Germinal center (tissue), 1 donor: ENCODE results near the gene SHQ1.
"Not testable (repeated sequence)": the region's sequence is repeated elsewhere in the genome, so short reads cannot be mapped to it uniquely, and the experiment has no call there.

ENCODE experiments used
- DNase-seq: peaks from one replicate; pipeline ENCODE4 v3.0.0; 2012; ENCODE audit warnings: mixed read lengths, low spot score

The SHQ1 gene

DNA sequence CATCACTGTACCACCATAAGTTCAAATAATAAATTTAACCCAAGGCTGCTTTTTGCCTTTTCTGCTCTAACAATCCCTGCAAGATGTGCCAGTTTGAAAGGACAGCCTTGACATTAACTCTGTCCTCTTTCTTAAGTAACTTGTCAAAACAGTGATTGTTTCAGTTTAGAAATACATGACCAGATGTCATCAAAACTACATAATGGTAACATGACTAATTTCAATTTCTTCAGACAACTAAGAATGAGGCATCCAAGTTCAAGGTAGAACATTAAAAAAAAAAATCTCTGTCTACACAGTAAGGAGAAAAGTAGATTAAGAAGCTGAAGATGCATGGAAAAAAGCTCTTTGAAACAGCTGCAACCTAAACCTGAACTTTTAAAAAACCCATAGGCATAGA lies 47.4 kb downstream of the SHQ1 start:
- no peak for DNase-seq

DNA sequence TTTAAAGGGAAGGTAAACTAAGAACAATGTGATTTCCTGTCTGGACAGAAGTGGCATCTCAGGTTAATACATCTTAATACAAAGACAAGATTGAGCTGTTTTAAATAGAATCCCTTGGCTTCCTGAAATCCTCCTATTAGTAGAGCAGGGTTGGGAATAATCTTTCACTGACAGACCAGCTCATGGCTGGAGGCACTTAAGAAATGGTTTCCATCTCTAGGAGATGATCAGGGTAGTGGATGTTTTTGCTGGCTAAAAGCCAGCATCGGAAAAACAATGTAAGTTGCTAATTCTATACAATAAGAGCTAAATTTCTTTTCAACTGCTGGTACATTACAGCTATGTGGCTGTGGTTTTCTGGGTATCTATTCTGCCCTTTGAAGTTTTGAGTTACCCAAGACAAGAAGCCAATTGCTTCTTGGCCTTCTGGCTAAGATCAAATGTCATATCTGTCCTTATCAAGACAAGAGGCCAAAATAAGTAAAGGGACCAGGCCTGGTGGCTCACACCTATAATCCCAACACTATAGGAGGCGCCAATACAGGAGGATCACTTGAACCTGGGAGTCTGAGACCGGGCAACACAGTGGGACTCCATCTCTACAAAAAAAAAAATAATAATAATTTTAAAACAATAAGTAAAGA lies 49.6 kb downstream of the SHQ1 start:
- no peak for DNase-seq

DNA sequence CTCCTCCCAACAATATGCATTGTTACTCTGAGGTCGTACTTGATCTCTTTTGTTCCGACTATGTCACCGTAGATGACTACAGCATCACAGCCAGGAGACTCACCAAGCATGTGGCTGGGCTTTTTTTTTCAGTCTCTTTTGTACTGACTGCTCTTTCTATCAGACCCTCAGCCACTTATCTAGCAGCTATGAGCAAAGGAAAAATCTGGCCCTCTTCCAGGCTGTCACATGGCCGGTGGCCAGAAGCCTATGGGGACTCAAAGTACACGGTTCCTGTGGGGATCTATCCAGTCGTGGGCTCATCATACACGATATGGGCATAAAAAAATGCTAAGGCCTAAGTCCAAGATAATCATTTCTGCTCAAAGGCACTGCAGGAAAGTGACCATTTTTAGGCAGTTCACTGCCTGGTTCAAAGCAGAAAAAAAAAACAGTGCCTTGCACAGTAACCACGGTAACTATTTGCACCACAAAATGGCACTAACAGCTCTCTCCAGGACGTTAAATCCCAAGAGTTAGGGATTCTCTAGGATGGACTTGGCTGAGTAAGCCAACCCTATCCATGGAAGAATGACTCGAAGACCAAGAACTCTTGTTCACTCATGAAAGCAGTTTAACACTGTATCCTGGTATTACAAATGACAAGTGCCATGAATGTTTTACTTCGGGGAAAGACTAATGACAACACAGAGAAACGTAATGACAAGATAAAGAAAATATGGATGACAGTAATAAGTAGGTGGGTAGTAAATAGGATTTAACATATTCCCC lies 50.3 kb downstream of the SHQ1 start:
- no peak for DNase-seq

DNA sequence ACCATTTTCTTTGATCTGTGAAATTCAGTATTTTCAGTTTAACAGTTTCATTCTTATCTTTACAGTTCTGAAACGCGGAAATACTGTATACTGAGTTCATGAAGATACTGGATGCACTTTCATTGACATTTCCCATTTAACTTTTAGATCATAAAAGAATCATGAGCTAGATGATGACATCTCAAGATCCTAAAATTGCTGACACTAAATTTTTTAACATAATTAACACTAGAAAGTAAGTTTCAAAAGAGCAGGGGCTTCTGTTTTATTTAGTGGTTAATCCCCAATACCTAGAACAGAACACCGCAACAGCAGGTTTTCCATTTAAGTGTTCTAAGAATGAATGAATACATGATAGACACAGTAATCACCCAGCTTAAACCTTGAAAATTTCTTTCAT lies 54.2 kb downstream of the SHQ1 start:
- no peak for DNase-seq

DNA sequence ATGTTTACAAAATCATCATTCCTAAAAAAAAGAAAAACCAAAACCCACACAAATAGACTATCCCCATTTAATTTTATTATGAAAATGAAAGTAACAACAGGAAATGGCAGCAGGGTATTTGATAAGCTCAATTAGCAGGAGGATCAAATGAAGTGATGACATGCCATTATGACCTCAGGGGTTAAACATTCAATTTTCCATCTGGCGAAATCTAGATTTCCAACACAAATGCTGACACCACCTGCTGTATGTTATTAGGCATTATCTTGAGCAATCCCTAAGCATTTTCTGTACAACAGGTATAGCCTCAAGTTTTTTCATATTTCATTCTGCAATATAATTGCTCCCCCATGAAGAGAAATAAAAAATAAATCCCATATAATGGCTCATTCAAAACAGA lies 57.1 kb downstream of the SHQ1 start:
- no peak for DNase-seq

DNA sequence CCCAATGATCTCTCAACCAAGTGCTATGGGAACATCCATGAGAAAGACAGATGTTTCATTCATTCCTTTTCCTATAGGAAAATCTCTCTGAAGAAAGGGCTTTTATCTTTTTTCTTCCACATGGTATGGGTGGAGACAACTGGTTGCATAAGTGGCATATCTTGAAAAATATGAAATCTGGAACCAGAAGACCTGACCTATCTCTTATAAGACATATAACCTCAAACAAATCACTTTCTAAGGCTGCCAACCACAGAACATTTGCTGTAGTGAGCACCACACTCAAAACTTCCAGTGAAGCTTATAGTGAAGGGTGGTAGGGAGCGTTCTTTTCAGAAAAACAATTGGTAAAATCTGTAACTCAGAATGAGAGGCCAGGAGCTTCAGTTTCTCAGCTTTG lies 58.5 kb downstream of the SHQ1 start:
- DNase-seq, result no peak

DNA sequence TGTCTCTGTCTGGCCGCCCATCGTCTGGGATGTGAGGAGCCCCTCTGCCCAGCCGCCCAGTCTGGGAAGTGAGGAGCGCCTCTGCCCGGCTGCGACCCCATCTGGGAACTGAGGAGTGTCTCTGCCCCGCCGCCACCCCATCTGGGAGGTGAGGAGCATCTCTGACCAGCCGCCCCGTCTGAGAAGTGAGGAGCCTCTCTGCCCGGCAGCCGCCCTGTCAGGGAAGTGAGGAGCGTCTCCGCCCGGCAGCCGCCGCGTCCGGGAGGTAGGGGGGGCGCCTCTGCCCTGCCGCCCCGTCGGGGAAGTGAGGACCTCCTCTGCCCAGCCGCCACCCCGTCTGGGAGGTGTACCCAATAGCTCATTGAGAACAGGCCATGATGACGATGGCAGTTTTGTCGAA lies 60.0 kb downstream of the SHQ1 start:
- not testable (repeated sequence) for DNase-seq

DNA sequence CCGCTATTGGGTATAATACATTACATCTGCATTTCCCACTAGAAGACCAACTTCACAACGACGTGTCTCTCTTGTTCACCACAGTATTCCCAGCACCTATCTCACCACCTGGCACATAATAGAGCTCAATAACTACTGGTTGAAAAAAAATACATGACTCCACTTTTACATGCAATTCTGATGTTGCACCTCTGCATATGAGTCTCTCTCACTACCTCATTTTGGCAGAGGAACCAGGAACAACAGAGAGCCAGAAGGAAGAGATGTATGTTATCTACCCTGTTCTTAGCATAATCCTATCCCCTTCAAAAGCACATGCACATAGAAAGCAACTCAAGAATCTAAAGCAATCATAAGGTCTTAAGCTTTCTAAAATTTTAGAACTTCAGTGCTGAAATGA lies 61.6 kb downstream of the SHQ1 start:
- DNase-seq, result no peak

DNA sequence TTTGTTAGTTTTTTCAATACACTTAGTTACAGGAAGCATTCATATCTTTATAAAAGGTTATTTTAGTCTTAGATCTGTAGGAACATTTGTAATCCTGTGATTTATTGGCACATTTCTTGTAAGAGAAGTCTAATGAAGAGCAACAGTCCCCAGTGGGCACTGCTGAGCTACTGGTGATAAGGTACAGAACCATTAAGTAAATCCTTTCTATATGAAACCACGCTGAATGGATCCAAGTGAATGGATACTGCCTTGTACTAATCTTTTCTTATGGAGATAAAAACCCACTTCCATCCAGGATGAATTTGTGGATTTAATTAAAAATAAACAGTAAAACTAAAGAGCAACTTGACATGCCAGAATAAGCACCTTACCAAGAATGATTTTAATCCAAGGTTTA lies 64.0 kb downstream of the SHQ1 start:
- DNase-seq, result no peak

DNA sequence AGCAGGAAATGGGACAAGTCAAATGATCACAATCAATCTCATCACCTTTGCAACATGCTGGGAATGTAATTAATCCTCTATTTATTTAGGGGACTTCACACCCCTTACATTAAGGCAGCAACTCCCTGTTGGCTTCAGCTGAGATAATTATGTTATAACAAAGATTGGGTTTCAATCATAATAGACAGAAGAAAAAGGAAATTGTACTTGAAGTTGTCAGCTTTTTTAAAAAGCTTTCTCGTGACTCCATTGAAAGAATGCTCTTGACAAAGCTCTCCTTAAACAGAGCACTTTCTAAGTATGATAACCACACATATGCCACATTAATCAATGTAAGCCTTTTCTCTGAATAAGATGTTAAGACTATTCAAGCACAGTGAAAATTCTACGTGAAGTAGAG lies 65.7 kb downstream of the SHQ1 start:
- DNase-seq, result no peak

DNA sequence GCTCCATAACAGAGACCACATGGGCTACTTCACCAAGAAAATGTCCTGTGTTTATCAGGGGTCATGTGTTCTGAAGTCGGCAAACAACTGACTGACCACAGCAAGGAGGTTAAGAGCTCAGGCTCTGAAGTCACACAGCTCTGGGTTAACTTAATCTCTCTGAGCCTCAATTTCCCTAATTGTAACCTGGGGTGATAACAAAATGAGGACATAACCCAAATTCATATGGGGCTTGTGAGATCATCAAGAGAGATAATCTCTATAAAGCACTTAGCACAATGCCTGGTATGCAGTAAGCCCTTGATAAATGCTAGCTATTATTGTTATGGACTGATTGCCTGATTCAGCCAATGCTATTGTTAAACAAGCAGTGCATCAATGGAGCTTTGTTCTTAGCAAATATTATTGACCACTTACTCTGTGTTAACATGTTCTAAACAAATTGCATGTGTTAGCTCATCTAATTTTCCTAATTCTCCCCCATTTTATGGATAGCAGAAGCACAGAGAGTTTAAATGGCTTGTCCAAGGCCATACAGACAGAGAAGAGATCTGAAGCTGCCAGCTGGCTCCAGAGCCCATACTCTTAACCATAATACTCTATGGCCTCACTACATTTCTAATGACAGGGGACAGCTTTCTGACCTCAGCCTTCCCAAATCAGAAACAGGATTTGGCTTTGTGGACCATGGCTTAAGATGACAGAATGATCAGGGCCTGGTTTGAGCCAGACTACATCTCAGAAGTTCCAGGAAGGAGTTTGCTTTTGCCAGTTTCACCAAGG lies 78.3 kb downstream of the SHQ1 start:
- no peak for DNase-seq

DNA sequence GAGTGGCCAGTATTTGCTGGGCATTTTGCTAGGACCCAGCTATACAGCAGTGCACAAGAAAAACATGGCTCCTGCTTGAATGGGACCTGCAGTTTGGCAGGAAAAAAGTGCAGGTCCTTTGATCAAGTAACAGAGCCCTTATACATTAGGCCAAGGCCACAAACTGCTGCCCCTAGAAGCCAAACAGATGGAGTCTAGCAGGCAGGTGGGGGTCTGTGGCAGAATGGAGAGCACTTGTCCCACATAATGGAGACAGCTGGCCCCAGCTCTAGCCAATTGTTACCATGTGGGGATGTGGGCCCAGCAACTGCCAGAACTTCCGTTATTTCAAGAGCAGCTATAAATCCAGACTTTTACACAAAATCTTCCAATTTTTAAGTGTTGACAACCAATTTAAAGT lies 79.3 kb downstream of the SHQ1 start:
- no peak for DNase-seq

DNA sequence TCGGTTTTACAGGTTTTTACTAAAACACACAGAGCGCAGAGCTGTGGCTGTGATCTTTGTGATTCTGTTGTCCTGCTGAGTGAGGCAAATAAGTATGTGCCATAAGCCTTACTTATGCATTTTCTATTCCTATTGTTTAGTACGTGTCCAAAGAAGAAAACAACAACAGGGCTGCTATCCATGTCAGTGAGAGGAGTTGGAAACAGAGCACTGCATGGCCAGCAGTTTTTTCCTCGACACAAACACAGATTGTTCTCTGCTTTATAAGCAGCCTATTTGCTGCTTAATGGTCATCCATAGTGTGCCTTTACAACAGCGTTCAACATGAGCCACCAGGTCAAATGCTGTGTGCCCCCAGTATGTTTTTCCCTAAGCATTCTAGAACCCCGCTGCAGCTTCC lies 79.8 kb downstream of the SHQ1 start:
- DNase-seq, result no peak

DNA sequence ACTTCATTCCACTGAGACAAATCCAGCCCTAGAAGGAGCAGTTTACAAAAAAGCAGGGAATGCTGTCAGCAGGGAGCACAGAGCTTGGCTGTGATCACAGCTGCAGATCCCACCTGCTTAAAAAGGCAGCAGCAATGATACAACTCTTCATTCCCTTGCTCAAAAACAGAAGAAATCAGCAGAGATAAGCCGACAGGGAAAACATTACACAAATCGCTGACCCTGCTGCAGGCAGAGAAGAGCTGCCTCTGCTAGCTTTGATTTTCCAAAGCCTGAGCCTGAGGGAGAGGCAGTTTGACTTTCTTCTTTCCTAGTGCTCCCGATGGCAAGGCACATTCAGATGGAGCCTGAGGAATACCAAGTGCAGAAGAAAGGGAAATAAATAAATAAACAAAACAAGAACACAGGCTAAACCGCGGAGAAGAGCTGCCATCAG lies 80.2 kb downstream of the SHQ1 start:
- DNase-seq, result no peak

DNA sequence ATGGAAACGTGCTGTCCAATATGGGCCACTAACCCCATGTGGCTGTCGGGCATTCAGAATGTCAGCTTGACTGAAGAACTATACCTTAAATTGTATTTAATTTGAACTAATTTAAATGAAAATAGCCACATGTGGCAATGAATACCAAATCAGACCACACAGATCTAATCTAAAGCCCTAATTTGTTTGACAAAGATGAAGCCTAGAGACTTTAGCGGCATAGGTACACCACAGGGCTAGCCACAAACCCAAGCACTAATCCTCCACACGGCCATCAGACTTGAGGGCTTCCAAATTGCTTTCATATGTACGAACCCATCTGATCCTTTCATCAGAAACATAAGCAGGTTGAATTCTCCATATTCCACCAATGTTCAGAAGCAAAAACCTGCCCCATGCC lies 81.4 kb downstream of the SHQ1 start:
- no peak for DNase-seq

DNA sequence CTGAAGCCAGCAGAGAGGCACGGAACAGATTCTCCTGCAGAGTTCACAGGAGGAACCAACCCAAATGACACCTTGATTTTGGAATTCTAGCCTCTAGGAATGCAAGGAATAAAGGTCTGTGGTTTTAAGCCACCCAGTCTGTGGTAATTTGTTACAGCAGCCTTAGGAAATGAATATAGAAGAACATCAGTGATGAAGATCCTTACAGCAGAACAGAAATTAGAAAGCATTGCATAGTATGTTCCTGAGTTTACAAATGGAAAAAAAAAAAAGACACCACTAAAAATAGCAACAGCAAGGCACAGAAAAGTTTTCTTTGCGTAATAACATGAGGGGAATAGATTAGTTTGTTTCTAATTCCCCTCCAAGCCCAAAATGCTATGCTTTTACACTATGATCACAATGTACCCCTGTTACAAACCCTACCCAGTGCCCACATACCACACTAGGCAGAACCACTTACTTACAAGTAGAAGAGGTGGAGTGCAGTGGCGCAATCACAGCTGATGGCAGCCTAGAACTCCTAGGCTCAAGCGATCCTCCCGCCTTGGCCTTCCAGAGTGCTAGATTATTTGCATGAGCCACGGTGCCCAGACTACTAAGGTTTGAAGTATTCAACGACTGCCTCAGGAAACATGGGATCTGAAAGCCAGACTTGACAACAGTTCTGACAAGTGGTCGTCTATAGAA lies 84.3 kb downstream of the SHQ1 start:
- no peak for DNase-seq

DNA sequence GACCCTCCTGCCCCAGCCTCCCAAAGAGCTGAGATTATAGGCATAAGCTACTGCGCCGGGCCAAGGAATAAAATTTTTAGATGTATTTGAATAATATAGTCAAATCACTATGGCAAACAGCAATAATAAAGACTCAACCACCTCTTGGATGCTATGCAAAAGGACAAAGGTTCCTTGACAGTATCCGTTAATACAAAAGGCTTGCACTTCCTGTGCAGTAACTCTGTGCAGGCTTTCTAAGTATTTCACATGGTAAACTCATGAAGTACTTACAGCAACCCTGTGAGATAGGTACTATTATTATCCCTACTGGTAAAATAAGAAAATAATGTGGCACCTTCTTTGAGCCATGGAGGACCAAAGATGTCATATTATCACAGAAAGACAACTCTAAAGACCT lies 86.8 kb downstream of the SHQ1 start:
- DNase-seq, result no peak

DNA sequence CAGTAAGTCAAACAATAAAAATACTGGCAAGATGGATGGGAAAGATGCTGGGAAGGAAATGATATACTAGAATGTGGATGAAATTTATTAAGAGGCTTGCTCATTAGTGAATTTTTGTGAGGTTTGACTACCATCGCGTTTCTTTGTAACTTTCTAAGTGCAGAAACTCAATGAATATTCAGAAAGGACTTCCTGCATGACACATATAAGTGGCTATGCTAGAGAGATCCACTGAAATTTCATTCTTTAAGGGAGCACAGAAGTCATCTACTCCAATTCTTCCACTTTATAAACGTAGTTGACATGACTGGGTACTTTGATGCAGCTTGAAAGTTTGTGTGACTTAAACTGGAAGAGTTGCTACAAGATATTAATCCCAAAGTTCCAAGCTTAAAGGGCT lies 88.0 kb downstream of the SHQ1 start:
- DNase-seq, result no peak

DNA sequence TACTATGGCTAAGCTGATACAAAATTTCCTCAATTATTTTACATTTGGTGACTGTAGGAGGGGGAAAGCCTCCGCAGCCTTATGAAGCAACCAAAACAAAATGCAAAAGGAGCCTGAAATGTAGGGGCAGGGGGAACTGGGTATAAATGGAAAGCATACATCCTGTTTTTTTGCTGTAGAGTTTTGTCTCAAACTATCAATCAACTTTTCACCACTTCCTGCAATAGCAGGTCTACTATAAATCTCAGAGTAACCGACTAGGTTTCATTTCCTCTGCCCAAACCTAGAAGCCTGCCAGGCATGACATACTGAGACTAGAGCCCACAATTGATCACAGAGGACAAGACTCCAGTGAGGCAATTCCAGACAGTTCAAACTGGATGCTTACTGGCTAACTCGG lies 91.3 kb downstream of the SHQ1 start:
- peak; percentile 62 for DNase-seq

DNA sequence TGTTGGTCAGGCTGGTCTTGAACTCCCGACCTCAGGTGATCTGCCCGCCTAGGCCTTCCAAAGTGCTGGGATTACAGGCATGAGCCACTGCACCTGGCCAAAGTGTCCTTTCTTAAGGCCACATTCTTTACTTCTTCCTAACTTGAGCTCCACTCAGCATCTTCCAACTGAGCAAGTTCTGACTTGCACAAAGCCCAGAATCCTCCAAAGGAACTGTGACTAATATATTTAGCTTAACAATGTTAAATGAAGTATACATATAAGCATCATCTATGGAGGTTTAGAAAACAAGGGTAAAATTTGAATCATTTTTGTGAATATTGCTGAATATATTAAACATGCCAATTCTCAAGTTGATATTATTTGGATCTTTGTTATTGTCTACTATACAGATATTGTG lies 93.7 kb downstream of the SHQ1 start:
- no peak for DNase-seq

DNA sequence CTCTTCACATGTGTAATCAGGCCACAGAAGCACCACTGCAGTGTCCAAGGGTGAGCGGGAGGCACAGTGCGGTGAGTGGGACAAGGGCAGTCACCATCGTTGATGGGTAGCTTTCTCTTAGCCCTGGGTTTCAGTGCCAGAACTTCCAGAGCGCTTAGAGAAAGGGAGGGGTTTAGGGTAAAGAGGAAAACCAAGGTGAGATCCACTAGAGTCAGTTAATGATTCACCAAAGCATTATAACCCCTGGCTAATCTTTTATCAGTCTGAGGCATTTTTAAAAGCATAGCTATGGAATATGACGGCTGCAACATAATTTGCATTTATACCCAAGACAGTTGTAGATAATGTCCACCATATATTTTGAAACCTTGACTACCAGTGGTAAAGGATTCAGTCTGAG lies 94.8 kb downstream of the SHQ1 start:
- no peak for DNase-seq

DNA sequence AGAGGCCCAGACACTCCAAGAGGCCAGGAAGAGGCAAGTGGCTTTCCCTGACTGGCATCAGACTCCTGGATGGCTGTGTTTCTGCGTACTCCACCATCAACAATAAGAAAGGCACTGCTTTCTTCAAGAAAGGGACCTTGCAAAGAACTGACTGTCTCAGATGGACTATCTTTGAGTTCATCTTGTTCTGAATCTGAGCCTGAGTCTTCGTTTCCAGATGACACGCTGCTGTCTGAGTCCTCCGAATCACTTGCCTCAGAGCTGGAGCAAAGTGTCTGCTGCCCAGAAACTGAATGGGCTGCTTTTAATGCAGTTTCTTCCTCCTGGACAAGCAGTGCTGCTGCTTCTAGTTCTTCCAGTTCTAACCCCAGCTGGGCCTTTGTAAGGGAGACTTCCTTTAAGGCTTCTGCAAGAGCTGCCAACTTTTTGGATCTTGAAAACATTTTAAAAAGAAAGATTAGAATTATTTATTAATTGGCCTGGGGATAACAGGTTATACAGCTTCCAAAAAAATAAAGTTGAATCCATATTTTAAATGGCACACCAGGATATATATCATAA lies 97.8 kb downstream of the SHQ1 start:
- DNase-seq, result no peak
